PC-9 (cell line): ENCODE results near the gene ACBD4. TPM values are rescaled to one million over a fixed set of nuclear protein-coding genes. Genes with fewer than 3 reads are reported as not detected.
A peak's percentile ranks its signal among the peaks of the same experiment; 100 is the strongest.

ENCODE experiments used
- BruUV-seq: library from RNA; stranded (reverse); fragments of 400-500 nt; replicated peaks from 2 replicates; lab custom pipeline; 2021; lab: Mats Ljungman, UMichigan
- CTCF ChIA-PET: fragments of 300-600 bp; sonication (Branson Sonifier 250); formaldehyde crosslinking; loops from one replicate; lab custom pipeline; 2022; ENCODE audit warnings: antibody characterized with exemption; lab: Charles Lee
- POLR2A ChIA-PET: fragments of 300-600 bp; sonication (Branson Sonifier 250); formaldehyde crosslinking; loops from one replicate; lab custom pipeline; 2022; ENCODE audit warnings: antibody characterized with exemption; ENCODE audit not compliant: unreplicated experiment; lab: Charles Lee
- DNase-seq, 2 experiments: peaks; one replicate each; pipeline versions ENCODE4 v3.0.0 to v3.0.0-alpha.2; 2015 to 2022; ENCODE audit warnings: mixed read lengths in 1 of 2
- H2AFZ ChIP-seq: fragments of 200-600 bp; sonication (generic); 2 replicates; pipeline ENCODE4 v1.8.1; 2017; ENCODE audit warnings: antibody characterized with exemption
- H3F3A ChIP-seq: fragments of 200-600 bp; sonication (generic); 2 replicates; pipeline ENCODE4 v1.8.1; 2017; ENCODE audit warnings: antibody characterized with exemption, mild to moderate bottlenecking, low read depth; ENCODE audit not compliant: insufficient read depth
- H3K27ac ChIP-seq: fragments of 200-600 bp; sonication (generic); 2 replicates; pipeline ENCODE4 v1.6.1; 2016; ENCODE audit warnings: mixed run types
- H3K27me3 ChIP-seq: fragments of 200-600 bp; sonication (generic); 2 replicates; pipeline ENCODE4 v1.6.1; 2016; ENCODE audit warnings: low read depth, mixed run types; ENCODE audit not compliant: insufficient read depth
- H3K36me3 ChIP-seq: fragments of 200-600 bp; sonication (generic); 2 replicates; pipeline ENCODE4 v1.6.1; 2016; ENCODE audit warnings: low read depth, mixed run types
- H3K4me1 ChIP-seq: fragments of 200-600 bp; sonication (generic); replicated peaks from 2 replicates; pipeline ENCODE4 v1.6.1; 2016; ENCODE audit warnings: mixed run types; ENCODE audit not compliant: insufficient read depth
- H3K4me2 ChIP-seq: fragments of 200-600 bp; sonication (generic); 2 replicates; pipeline ENCODE4 v1.6.1; 2017; ENCODE audit warnings: mixed run types
- H3K4me3 ChIP-seq: fragments of 200-600 bp; sonication (generic); 2 replicates; pipeline ENCODE4 v1.6.1; 2016; ENCODE audit warnings: mixed run types
- H3K79me2 ChIP-seq: fragments of 200-600 bp; sonication (generic); 2 replicates; pipeline ENCODE4 v1.6.1; 2017; ENCODE audit warnings: low read depth, mixed run types
- H3K9me2 ChIP-seq: fragments of 200-600 bp; sonication (generic); 2 replicates; pipeline ENCODE4 v1.8.1; 2017; ENCODE audit warnings: mild to moderate bottlenecking; ENCODE audit not compliant: insufficient read depth
- H3K9me3 ChIP-seq: fragments of 200-600 bp; sonication (generic); 2 replicates; pipeline ENCODE4 v1.8.1; 2016; ENCODE audit warnings: low read depth; ENCODE audit not compliant: insufficient read depth
- H4K20me1 ChIP-seq: fragments of 200-600 bp; sonication (generic); 2 replicates; pipeline ENCODE4 v1.8.1; 2017; ENCODE audit not compliant: insufficient read depth
- EZH2 ChIP-seq: fragments of 200-600 bp; sonication (generic); IDR thresholded peaks from 2 replicates; pipeline ENCODE4 v1.8.0; 2017; ENCODE audit warnings: antibody characterized with exemption, low read depth
- intact Hi-C: fragments of 100-400 bp; cut with micrococcal nuclease; formaldehyde crosslinking; loops from one replicate; pipeline ENCODE4 v1.10.0; 2022; ENCODE audit not compliant: unreplicated experiment
- total RNA-seq: library from RNA; stranded (reverse); gene quantifications from 2 replicates; pipeline ENCODE4 v1.2.3, GENCODE V29; 2021
- TF ChIP-seq, protein P1 (sequence below): fragments of 200-600 bp; sonication (generic); conservative IDR thresholded peaks from 2 replicates; pipeline ENCODE4 v1.6.1; 2017; ENCODE audit warnings: mixed run types, antibody characterized with exemption, mild to moderate bottlenecking, moderate library complexity

ACBD4 gene
- total RNA-seq, 1 experiment from 2014 or later = 14.6 TPM

DNA sequence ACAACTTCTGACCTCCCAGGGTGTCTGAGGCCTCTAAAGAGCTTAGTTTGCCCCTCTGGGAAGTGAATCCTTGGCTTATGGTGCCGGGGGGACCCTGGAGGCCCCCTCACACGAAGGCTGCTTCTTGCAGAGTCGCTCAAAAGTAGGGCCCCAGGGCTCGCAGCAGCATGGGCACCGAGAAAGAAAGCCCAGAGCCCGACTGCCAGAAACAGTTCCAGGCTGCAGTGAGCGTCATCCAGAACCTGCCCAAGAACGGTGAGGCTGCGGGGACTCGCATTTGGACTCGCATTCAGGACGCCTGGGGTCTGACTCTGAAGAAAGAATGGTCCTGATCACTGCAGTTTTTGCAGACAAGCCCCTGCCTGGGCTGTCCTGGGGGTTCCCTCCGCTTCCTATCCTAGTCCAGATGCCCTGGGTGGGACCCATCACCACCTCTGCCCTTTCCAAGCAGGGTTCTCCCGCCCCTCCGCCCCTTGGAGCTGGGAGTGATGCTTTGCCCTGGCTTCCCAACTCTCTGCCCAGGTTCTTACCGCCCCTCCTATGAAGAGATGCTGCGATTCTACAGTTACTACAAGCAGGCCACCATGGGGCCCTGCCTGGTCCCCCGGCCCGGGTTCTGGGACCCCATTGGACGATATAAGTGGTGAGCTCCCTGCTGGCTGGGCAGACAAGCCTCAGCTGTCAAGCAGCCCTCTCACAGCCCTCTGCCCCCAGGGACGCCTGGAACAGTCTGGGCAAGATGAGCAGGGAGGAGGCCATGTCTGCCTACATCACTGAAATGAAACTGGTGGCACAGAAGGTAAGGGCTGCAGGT is 698 bp downstream of the ACBD4 start:
- Histone ChIP-seq H3K79me2 (peaks cover 11% of the 10 kb centered on the region; the same call in 1 of the 2 replicates), H2AFZ (peak overlapping the region; percentile 78), H3K36me3 (no peaks in the 10 kb centered on the region), H3K27ac (no peak overlapping the region), H3K9me3 (no peaks in the 10 kb centered on the region), H3K4me3 (peak overlapping the region; percentile 70), H3K9me2 (no peaks in the 10 kb centered on the region), H3F3A (peaks cover 27% of the 10 kb centered on the region), H4K20me1 (no peaks in the 10 kb centered on the region), H3K4me2 (peak overlapping the region; percentile 99), H3K4me1 (peaks cover 14% of the 10 kb centered on the region), H3K27me3 (no peaks in the 10 kb centered on the region)
- no peak for DNase-seq
- POLR2A ChIA-PET = interaction anchor here (0.5 to 0.7 kb wide), 3 partner anchors 39 to 504 kb away, joined by 3 to 9 read pairs (median 4); no protein-coding TSS in a partner anchor
- CTCF ChIA-PET = interaction anchor here (0.5 to 2.0 kb wide), 31 partner anchors 8 to 695 kb away, joined by 3 to 46 read pairs (median 6); partner anchors contain the start of genes EFTUD2, HEXIM1 and HEXIM2
- no peak for TF ChIP-seq EZH2
- TF ChIP-seq, protein P1, sequence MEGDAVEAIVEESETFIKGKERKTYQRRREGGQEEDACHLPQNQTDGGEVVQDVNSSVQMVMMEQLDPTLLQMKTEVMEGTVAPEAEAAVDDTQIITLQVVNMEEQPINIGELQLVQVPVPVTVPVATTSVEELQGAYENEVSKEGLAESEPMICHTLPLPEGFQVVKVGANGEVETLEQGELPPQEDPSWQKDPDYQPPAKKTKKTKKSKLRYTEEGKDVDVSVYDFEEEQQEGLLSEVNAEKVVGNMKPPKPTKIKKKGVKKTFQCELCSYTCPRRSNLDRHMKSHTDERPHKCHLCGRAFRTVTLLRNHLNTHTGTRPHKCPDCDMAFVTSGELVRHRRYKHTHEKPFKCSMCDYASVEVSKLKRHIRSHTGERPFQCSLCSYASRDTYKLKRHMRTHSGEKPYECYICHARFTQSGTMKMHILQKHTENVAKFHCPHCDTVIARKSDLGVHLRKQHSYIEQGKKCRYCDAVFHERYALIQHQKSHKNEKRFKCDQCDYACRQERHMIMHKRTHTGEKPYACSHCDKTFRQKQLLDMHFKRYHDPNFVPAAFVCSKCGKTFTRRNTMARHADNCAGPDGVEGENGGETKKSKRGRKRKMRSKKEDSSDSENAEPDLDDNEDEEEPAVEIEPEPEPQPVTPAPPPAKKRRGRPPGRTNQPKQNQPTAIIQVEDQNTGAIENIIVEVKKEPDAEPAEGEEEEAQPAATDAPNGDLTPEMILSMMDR = no peak
- intact Hi-C loops = loop anchor here (1.0 to 10.0 kb wide), 4 partner anchors 62 to 249 kb away; partner anchors contain the start of gene MAP3K14
- TSS peak; percentile 31 for BruUV-seq

DNA sequence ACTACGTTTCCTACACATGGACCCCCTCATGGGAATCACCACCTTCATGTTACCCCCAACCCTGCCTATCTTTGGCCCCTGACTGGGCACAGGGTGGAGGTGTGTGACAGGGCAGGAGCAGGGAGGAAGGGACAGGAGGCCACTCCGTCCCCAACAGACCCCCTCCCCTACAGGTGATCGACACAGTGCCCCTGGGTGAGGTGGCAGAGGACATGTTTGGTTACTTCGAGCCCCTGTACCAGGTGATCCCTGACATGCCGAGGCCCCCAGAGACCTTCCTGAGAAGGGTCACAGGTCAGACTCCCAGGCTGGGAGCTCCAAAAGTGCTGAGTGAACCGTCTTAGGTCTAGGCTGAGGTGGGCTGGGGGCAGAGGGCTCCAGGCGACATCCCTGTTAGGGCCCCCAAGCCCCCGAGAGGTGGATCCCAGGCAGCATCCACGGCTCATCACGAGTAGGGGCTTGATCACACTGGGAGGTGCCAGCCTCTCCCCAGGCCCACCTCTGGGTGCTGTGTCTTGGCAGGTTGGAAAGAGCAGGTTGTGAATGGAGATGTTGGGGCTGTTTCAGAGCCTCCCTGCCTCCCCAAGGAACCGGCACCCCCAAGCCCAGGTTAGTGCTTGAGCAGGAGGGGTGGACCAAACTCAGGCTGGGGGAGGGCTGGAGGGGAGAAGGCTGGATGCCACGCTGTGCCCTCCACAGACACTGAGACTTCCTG is 1.5 kb downstream of the ACBD4 start:
- intact Hi-C loops = loop anchor here (10.0 kb wide), 1 partner anchor 178 kb away; the partner anchor contains the start of gene MAP3K14
- H4K20me1 ChIP-seq = no peaks in the 10 kb centered on the region
- no peaks in the 10 kb centered on the region for H3K27me3 ChIP-seq
- POLR2A ChIA-PET = no interaction called here
- CTCF ChIA-PET = interaction anchor here (0.6 kb wide), 1 partner anchor 34 kb away, joined by 4 read pairs; no protein-coding TSS in a partner anchor
- H3K27ac ChIP-seq = no peak overlapping the region
- BruUV-seq = no TSS peak
- no peaks in the 10 kb centered on the region for H3K36me3 ChIP-seq
- no peak overlapping the region for H3K4me3 ChIP-seq
- H3K9me2 ChIP-seq = no peaks in the 10 kb centered on the region
- H3K4me1 ChIP-seq = peaks cover 8% of the 10 kb centered on the region
- no peak for DNase-seq
- no peaks in the 10 kb centered on the region for H3K9me3 ChIP-seq
- peaks cover 8% of the 10 kb centered on the region; the same call in 1 of the 2 replicates for H3K79me2 ChIP-seq
- no peak overlapping the region for H2AFZ ChIP-seq
- H3K4me2 ChIP-seq = no peak overlapping the region
- H3F3A ChIP-seq = peaks cover 30% of the 10 kb centered on the region; the same call in 1 of the 2 replicates
- TF ChIP-seq, protein P1 = no peak
- TF ChIP-seq EZH2 = no peak
